ENCODE results near the gene KRT33B. TPM values are rescaled to one million over a fixed set of nuclear protein-coding genes. Genes with fewer than 3 reads are reported as not detected.

The KRT33B gene
- total and polyA plus RNA-seq, 2 of the 8 experiments (the other 6 are each of a cell fraction or from before 2014, with no cell fraction given) = not detected

Other genes starting within 250 kb of the KRT33B start
Only the 30 nearest of the 32 such genes appear.
- not detected in 2 replicates for gene KRTAP4-6, start 229.3 kb downstream of the KRT33B start, total RNA-seq (2021; fragmentation: NEBNext Ultra II Directional; extraction: Animal tissue kit (Norgen Biotek cat#: 25700))
- not detected in 2 replicates for gene KRTAP4-6, start 229.3 kb downstream of the KRT33B start, polyA plus RNA-seq (2011; rRNA removed)
- not detected in 2 replicates for gene KRTAP4-5, start 220.0 kb downstream of the KRT33B start, total RNA-seq (2021; fragmentation: NEBNext Ultra II Directional; extraction: Animal tissue kit (Norgen Biotek cat#: 25700))
- gene KRTAP4-5, start 220.0 kb downstream of the KRT33B start, polyA plus RNA-seq (2011; rRNA removed) = not detected in 2 replicates
- not detected in 2 replicates for gene KRTAP4-4, start 209.1 kb downstream of the KRT33B start, total RNA-seq (2021; fragmentation: NEBNext Ultra II Directional; extraction: Animal tissue kit (Norgen Biotek cat#: 25700))
- gene KRTAP4-4, start 209.1 kb downstream of the KRT33B start, polyA plus RNA-seq (2011; rRNA removed) = not detected in 2 replicates
- not detected in 2 replicates for gene KRTAP4-3, start 201.6 kb downstream of the KRT33B start, total RNA-seq (2021; fragmentation: NEBNext Ultra II Directional; extraction: Animal tissue kit (Norgen Biotek cat#: 25700))
- not detected in 2 replicates for gene KRTAP4-3, start 201.6 kb downstream of the KRT33B start, polyA plus RNA-seq (2011; rRNA removed)
- gene KRTAP4-2, start 191.6 kb downstream of the KRT33B start, total RNA-seq (2021; fragmentation: NEBNext Ultra II Directional; extraction: Animal tissue kit (Norgen Biotek cat#: 25700)) = not detected in 2 replicates
- gene KRTAP4-2, start 191.6 kb downstream of the KRT33B start, polyA plus RNA-seq (2011; rRNA removed) = not detected in 2 replicates
- gene KRTAP4-1, start 184.9 kb downstream of the KRT33B start, total RNA-seq (2021; fragmentation: NEBNext Ultra II Directional; extraction: Animal tissue kit (Norgen Biotek cat#: 25700)) = not detected in 2 replicates
- gene KRTAP4-1, start 184.9 kb downstream of the KRT33B start, polyA plus RNA-seq (2011; rRNA removed) = 0.16 TPM in 1 of 2 replicates, not detected in the other
- not detected in 2 replicates for gene KRTAP9-1, start 179.9 kb downstream of the KRT33B start, total RNA-seq (2021; fragmentation: NEBNext Ultra II Directional; extraction: Animal tissue kit (Norgen Biotek cat#: 25700))
- gene KRTAP9-1, start 179.9 kb downstream of the KRT33B start, polyA plus RNA-seq (2011; rRNA removed) = not detected in 2 replicates
- not detected in 2 replicates for gene KRTAP9-2, start 143.2 kb downstream of the KRT33B start, total RNA-seq (2021; fragmentation: NEBNext Ultra II Directional; extraction: Animal tissue kit (Norgen Biotek cat#: 25700))
- gene KRTAP9-2, start 143.2 kb downstream of the KRT33B start, polyA plus RNA-seq (2011; rRNA removed) = not detected in 2 replicates
- not detected in 2 replicates for gene KRTAP9-3, start 137.4 kb downstream of the KRT33B start, total RNA-seq (2021; fragmentation: NEBNext Ultra II Directional; extraction: Animal tissue kit (Norgen Biotek cat#: 25700))
- gene KRTAP9-3, start 137.4 kb downstream of the KRT33B start, polyA plus RNA-seq (2011; rRNA removed) = not detected in 2 replicates
- gene KRTAP9-8, start 131.8 kb downstream of the KRT33B start, total RNA-seq (2021; fragmentation: NEBNext Ultra II Directional; extraction: Animal tissue kit (Norgen Biotek cat#: 25700)) = not detected in 2 replicates
- not detected in 2 replicates for gene KRTAP9-8, start 131.8 kb downstream of the KRT33B start, polyA plus RNA-seq (2011; rRNA removed)
- not detected in 2 replicates for gene KRTAP9-4, start 120.1 kb downstream of the KRT33B start, total RNA-seq (2021; fragmentation: NEBNext Ultra II Directional; extraction: Animal tissue kit (Norgen Biotek cat#: 25700))
- gene KRTAP9-4, start 120.1 kb downstream of the KRT33B start, polyA plus RNA-seq (2011; rRNA removed) = 0.13 TPM in 1 of 2 replicates, not detected in the other
- not detected in 2 replicates for gene KRTAP9-9, start 114.4 kb downstream of the KRT33B start, total RNA-seq (2021; fragmentation: NEBNext Ultra II Directional; extraction: Animal tissue kit (Norgen Biotek cat#: 25700))
- gene KRTAP9-9, start 114.4 kb downstream of the KRT33B start, polyA plus RNA-seq (2011; rRNA removed) = not detected in 2 replicates
- not detected in 2 replicates for gene KRTAP9-6, start 104.4 kb downstream of the KRT33B start, total RNA-seq (2021; fragmentation: NEBNext Ultra II Directional; extraction: Animal tissue kit (Norgen Biotek cat#: 25700))
- gene KRTAP9-6, start 104.4 kb downstream of the KRT33B start, polyA plus RNA-seq (2011; rRNA removed) = not detected in 2 replicates
- not detected in 2 replicates for gene KRTAP9-7, start 94.1 kb downstream of the KRT33B start, total RNA-seq (2021; fragmentation: NEBNext Ultra II Directional; extraction: Animal tissue kit (Norgen Biotek cat#: 25700))
- not detected in 2 replicates for gene KRTAP9-7, start 94.1 kb downstream of the KRT33B start, polyA plus RNA-seq (2011; rRNA removed)
- gene KRTAP29-1, start 67.0 kb downstream of the KRT33B start, total RNA-seq (2021; fragmentation: NEBNext Ultra II Directional; extraction: Animal tissue kit (Norgen Biotek cat#: 25700)) = not detected in 2 replicates
- gene KRTAP29-1, start 67.0 kb downstream of the KRT33B start, polyA plus RNA-seq (2011; rRNA removed) = not detected in 2 replicates
- not detected in 2 replicates for gene KRTAP16-1, start 60.5 kb downstream of the KRT33B start, total RNA-seq (2021; fragmentation: NEBNext Ultra II Directional; extraction: Animal tissue kit (Norgen Biotek cat#: 25700))
- not detected in 2 replicates for gene KRTAP16-1, start 60.5 kb downstream of the KRT33B start, polyA plus RNA-seq (2011; rRNA removed)
- gene KRTAP17-1, start 54.1 kb downstream of the KRT33B start, total RNA-seq (2021; fragmentation: NEBNext Ultra II Directional; extraction: Animal tissue kit (Norgen Biotek cat#: 25700)) = not detected in 2 replicates
- gene KRTAP17-1, start 54.1 kb downstream of the KRT33B start, polyA plus RNA-seq (2011; rRNA removed) = not detected in 2 replicates
- gene KRT33A, start 19.0 kb downstream of the KRT33B start, total RNA-seq (2021; fragmentation: NEBNext Ultra II Directional; extraction: Animal tissue kit (Norgen Biotek cat#: 25700)) = not detected in 2 replicates
- gene KRT33A, start 19.0 kb downstream of the KRT33B start, polyA plus RNA-seq (2011; rRNA removed) = not detected in 2 replicates
- not detected in 2 replicates for gene KRT34, start 12.5 kb upstream of the KRT33B start, total RNA-seq (2021; fragmentation: NEBNext Ultra II Directional; extraction: Animal tissue kit (Norgen Biotek cat#: 25700))
- not detected in 2 replicates for gene KRT34, start 12.5 kb upstream of the KRT33B start, polyA plus RNA-seq (2011; rRNA removed)
- not detected in 2 replicates for gene KRT31, start 27.8 kb upstream of the KRT33B start, total RNA-seq (2021; fragmentation: NEBNext Ultra II Directional; extraction: Animal tissue kit (Norgen Biotek cat#: 25700))
- not detected in 2 replicates for gene KRT31, start 27.8 kb upstream of the KRT33B start, polyA plus RNA-seq (2011; rRNA removed)
- not detected in 2 replicates for gene KRT37, start 54.8 kb upstream of the KRT33B start, total RNA-seq (2021; fragmentation: NEBNext Ultra II Directional; extraction: Animal tissue kit (Norgen Biotek cat#: 25700))
- gene KRT37, start 54.8 kb upstream of the KRT33B start, polyA plus RNA-seq (2011; rRNA removed) = not detected in 2 replicates
- not detected in 2 replicates for gene KRT38, start 71.2 kb upstream of the KRT33B start, total RNA-seq (2021; fragmentation: NEBNext Ultra II Directional; extraction: Animal tissue kit (Norgen Biotek cat#: 25700))
- gene KRT38, start 71.2 kb upstream of the KRT33B start, polyA plus RNA-seq (2011; rRNA removed) = not detected in 2 replicates
- not detected in 2 replicates for gene KRT32, start 97.6 kb upstream of the KRT33B start, total RNA-seq (2021; fragmentation: NEBNext Ultra II Directional; extraction: Animal tissue kit (Norgen Biotek cat#: 25700))
- gene KRT32, start 97.6 kb upstream of the KRT33B start, polyA plus RNA-seq (2011; rRNA removed) = not detected in 2 replicates
- gene KRT35, start 111.3 kb upstream of the KRT33B start, total RNA-seq (2021; fragmentation: NEBNext Ultra II Directional; extraction: Animal tissue kit (Norgen Biotek cat#: 25700)) = not detected in 2 replicates
- not detected in 2 replicates for gene KRT35, start 111.3 kb upstream of the KRT33B start, polyA plus RNA-seq (2011; rRNA removed)
- gene KRT36, start 120.1 kb upstream of the KRT33B start, total RNA-seq (2021; fragmentation: NEBNext Ultra II Directional; extraction: Animal tissue kit (Norgen Biotek cat#: 25700)) = not detected in 2 replicates
- gene KRT36, start 120.1 kb upstream of the KRT33B start, polyA plus RNA-seq (2011; rRNA removed) = not detected in 2 replicates
- gene KRT13, start 135.8 kb upstream of the KRT33B start, total RNA-seq (2021; fragmentation: NEBNext Ultra II Directional; extraction: Animal tissue kit (Norgen Biotek cat#: 25700)) = not detected in 2 replicates
- 0.09 and 0.17 TPM in 2 replicates for gene KRT13, start 135.8 kb upstream of the KRT33B start, polyA plus RNA-seq (2011; rRNA removed)
- 0.13 and 0.21 TPM in 2 replicates for gene KRT15, start 149.1 kb upstream of the KRT33B start, total RNA-seq (2021; fragmentation: NEBNext Ultra II Directional; extraction: Animal tissue kit (Norgen Biotek cat#: 25700))
- 0.09 and 0.11 TPM in 2 replicates for gene KRT15, start 149.1 kb upstream of the KRT33B start, polyA plus RNA-seq (2011; rRNA removed)
- gene KRT19, start 158.5 kb upstream of the KRT33B start, total RNA-seq (2021; fragmentation: NEBNext Ultra II Directional; extraction: Animal tissue kit (Norgen Biotek cat#: 25700)) = 122 and 137 TPM in 2 replicates
- 120 and 192 TPM in 2 replicates for gene KRT19, start 158.5 kb upstream of the KRT33B start, polyA plus RNA-seq (2011; rRNA removed)
- not detected in 2 replicates for gene KRT9, start 202.2 kb upstream of the KRT33B start, total RNA-seq (2021; fragmentation: NEBNext Ultra II Directional; extraction: Animal tissue kit (Norgen Biotek cat#: 25700))
- gene KRT9, start 202.2 kb upstream of the KRT33B start, polyA plus RNA-seq (2011; rRNA removed) = not detected in 2 replicates
- not detected in 2 replicates for gene KRT14, start 217.1 kb upstream of the KRT33B start, total RNA-seq (2021; fragmentation: NEBNext Ultra II Directional; extraction: Animal tissue kit (Norgen Biotek cat#: 25700))
- gene KRT14, start 217.1 kb upstream of the KRT33B start, polyA plus RNA-seq (2011; rRNA removed) = 0.13 and 0.35 TPM in 2 replicates